Measurements from ENCODE around the gene BICDL1. TPM values are rescaled to one million over a fixed set of nuclear protein-coding genes. Genes with fewer than 3 reads are reported as not detected.

The BICDL1 gene
- total RNA-seq, 1 experiment from 2014 or later = 20.7 TPM

GRCh38 chr12:120101182-120101581 lies 112.1 kb downstream of the BICDL1 start:
- Mint-ChIP-seq H3K36me3 (ENCODE audit: insufficient read depth, unreplicated experiment) (peaks cover 66% of the 10 kb centered on the region), H3K27me3 (ENCODE audit: insufficient read depth, unreplicated experiment) (no peaks in the 10 kb centered on the region), H3K4me3 (ENCODE audit: unreplicated experiment) (no peak overlapping the region), H3K9me3 (ENCODE audit: unreplicated experiment) (no peaks in the 10 kb centered on the region), H3K27ac (ENCODE audit: low read depth, unreplicated experiment) (no peak overlapping the region), H3K4me1 (ENCODE audit: insufficient read depth, unreplicated experiment) (peaks cover 12% of the 10 kb centered on the region)
- DNase-seq (ENCODE audit: unreplicated experiment) = no peak
- intact Hi-C loops (cut with micrococcal nuclease) = no loop called here
- no TSS peak for BruUV-seq (replicated peaks)
- TF ChIP-seq CTCF (IDR thresholded peaks at IDR 0.05; ENCODE audit: unreplicated experiment) = no peak
- ChIA-PET CTCF (interaction anchor here (1.3 to 1.8 kb wide), 2 partner anchors 14 to 16 kb away, joined by 4 to 10 read pairs; partner anchors contain the start of gene RAB35), POLR2A (interaction anchor here (0.6 kb wide), 1 partner anchor 15 kb away, joined by 3 read pairs; no protein-coding TSS in a partner anchor)

GRCh38 chr12:120101617-120102016 lies 112.6 kb downstream of the BICDL1 start:
- Mint-ChIP-seq H3K4me3 (ENCODE audit: unreplicated experiment) (no peak overlapping the region), H3K36me3 (ENCODE audit: insufficient read depth, unreplicated experiment) (peaks cover 66% of the 10 kb centered on the region), H3K27ac (ENCODE audit: low read depth, unreplicated experiment) (no peak overlapping the region), H3K4me1 (ENCODE audit: insufficient read depth, unreplicated experiment) (peaks cover 13% of the 10 kb centered on the region), H3K9me3 (ENCODE audit: unreplicated experiment) (no peaks in the 10 kb centered on the region), H3K27me3 (ENCODE audit: insufficient read depth, unreplicated experiment) (no peaks in the 10 kb centered on the region)
- intact Hi-C loops (cut with micrococcal nuclease) = no loop called here
- ChIA-PET CTCF (no interaction called here), POLR2A (interaction anchor here (0.6 kb wide), 1 partner anchor 14 kb away, joined by 3 read pairs; no protein-coding TSS in a partner anchor)
- no peak for TF ChIP-seq CTCF (IDR thresholded peaks at IDR 0.05; ENCODE audit: unreplicated experiment)
- no TSS peak for BruUV-seq (replicated peaks)
- no peak for DNase-seq (ENCODE audit: unreplicated experiment)

GRCh38 chr12:120102189-120103043 lies 113.4 kb downstream of the BICDL1 start:
- BruUV-seq (replicated peaks) = no TSS peak
- ChIA-PET CTCF (interaction anchor here (0.6 kb wide), 1 partner anchor 322 kb away, joined by 4 read pairs; no protein-coding TSS in a partner anchor), POLR2A (interaction anchor here (1.4 kb wide), 1 partner anchor 12 kb away, joined by 4 read pairs; no protein-coding TSS in a partner anchor)
- no peak overlapping the region for H3K27ac Mint-ChIP-seq (ENCODE audit: low read depth, unreplicated experiment)
- no peaks in the 10 kb centered on the region for H3K27me3 Mint-ChIP-seq (ENCODE audit: insufficient read depth, unreplicated experiment)
- H3K36me3 Mint-ChIP-seq (ENCODE audit: insufficient read depth, unreplicated experiment) = peaks cover 62% of the 10 kb centered on the region
- H3K9me3 Mint-ChIP-seq (ENCODE audit: unreplicated experiment) = no peaks in the 10 kb centered on the region
- intact Hi-C loops (cut with micrococcal nuclease) = no loop called here
- no peak for DNase-seq (ENCODE audit: unreplicated experiment)
- H3K4me1 Mint-ChIP-seq (ENCODE audit: insufficient read depth, unreplicated experiment) = peaks cover 13% of the 10 kb centered on the region
- H3K4me3 Mint-ChIP-seq (ENCODE audit: unreplicated experiment) = no peak overlapping the region
- no peak for TF ChIP-seq CTCF (IDR thresholded peaks at IDR 0.05; ENCODE audit: unreplicated experiment)

GRCh38 chr12:120103044-120103338 lies 114.0 kb downstream of the BICDL1 start:
- CTCF ChIA-PET = interaction anchor here (0.6 kb wide), 1 partner anchor 323 kb away, joined by 4 read pairs; no protein-coding TSS in a partner anchor
- POLR2A ChIA-PET = interaction anchor here (1.4 kb wide), 1 partner anchor 12 kb away, joined by 4 read pairs; no protein-coding TSS in a partner anchor

More at GRCh38 chr12:120103044-120103338, 114.0 kb downstream of the BICDL1 start:
- DNase-seq (ENCODE audit: unreplicated experiment) = no peak
- intact Hi-C loops (cut with micrococcal nuclease) = no loop called here
- Mint-ChIP-seq H3K4me3 (ENCODE audit: unreplicated experiment) (no peak overlapping the region), H3K27me3 (ENCODE audit: insufficient read depth, unreplicated experiment) (no peaks in the 10 kb centered on the region), H3K9me3 (ENCODE audit: unreplicated experiment) (no peaks in the 10 kb centered on the region), H3K4me1 (ENCODE audit: insufficient read depth, unreplicated experiment) (peaks cover 13% of the 10 kb centered on the region), H3K27ac (ENCODE audit: low read depth, unreplicated experiment) (no peak overlapping the region), H3K36me3 (ENCODE audit: insufficient read depth, unreplicated experiment) (peaks cover 62% of the 10 kb centered on the region)
- BruUV-seq (replicated peaks) = no TSS peak
- no peak for TF ChIP-seq CTCF (IDR thresholded peaks at IDR 0.05; ENCODE audit: unreplicated experiment)

All from MCF 10A (cell line).